HEK293T (cell line): ENCODE data around the gene SERPINE2.
"Not testable (repeated sequence)": the region's sequence is repeated elsewhere in the genome, so short reads cannot be mapped to it uniquely, and the experiment has no call there.

Source experiments
- CTCF ChIA-PET: fragments of 350-600 bp; formaldehyde crosslinking; extraction: SDS; loops from one replicate; lab custom pipeline; 2021; ENCODE audit warnings: antibody characterized with exemption, inconsistent platforms; lab: Yijun Ruan, JAX
- POLR2A ChIA-PET: fragments of 350-600 bp; formaldehyde crosslinking; extraction: SDS; loops from one replicate; lab custom pipeline; 2020; ENCODE audit warnings: antibody characterized with exemption, inconsistent platforms; lab: Yijun Ruan, JAX
- DNase-seq: peaks from one replicate; pipeline ENCODE4 v3.0.0; 2012; ENCODE audit warnings: mixed read lengths; ENCODE audit errors: extremely low spot score
- ARNT ChIP-seq: fragments of 450-650 bp; IDR thresholded peaks from 2 replicates; pipeline ENCODE4 v1.6.1; 2017; ENCODE audit warnings: mild to moderate bottlenecking
- BHLHE40 ChIP-seq: fragments of 450-650 bp; IDR thresholded peaks from 2 replicates; pipeline ENCODE4 v1.6.1; 2016; ENCODE audit warnings: mild to moderate bottlenecking, moderate library complexity, borderline replicate concordance
- CTBP1 ChIP-seq: fragments of 450-650 bp; IDR thresholded peaks from 2 replicates; pipeline ENCODE4 v1.6.1; 2016; ENCODE audit warnings: borderline replicate concordance
- ELF4 ChIP-seq: fragments of 450-650 bp; IDR thresholded peaks from 2 replicates; pipeline ENCODE4 v1.6.1; 2017; ENCODE audit warnings: antibody characterized with exemption
- FOXA1 ChIP-seq: fragments of 450-650 bp; IDR thresholded peaks from 2 replicates; pipeline ENCODE4 v1.6.1; 2016; ENCODE audit warnings: mild to moderate bottlenecking
- FOXK2 ChIP-seq: fragments of 450-650 bp; IDR thresholded peaks from 2 replicates; pipeline ENCODE4 v1.6.1; 2016; ENCODE audit warnings: mild to moderate bottlenecking
- FOXM1 ChIP-seq: fragments of 450-650 bp; IDR thresholded peaks from 2 replicates; pipeline ENCODE4 v1.6.1; 2017; ENCODE audit warnings: mild to moderate bottlenecking, borderline replicate concordance
- HDGF ChIP-seq: fragments of 450-650 bp; IDR thresholded peaks from 2 replicates; pipeline ENCODE4 v1.6.1; 2017; ENCODE audit warnings: antibody characterized with exemption, borderline replicate concordance
- L3MBTL2 ChIP-seq: fragments of 450-650 bp; conservative IDR thresholded peaks from 2 replicates; pipeline ENCODE4 v1.6.1; 2016; ENCODE audit warnings: mild to moderate bottlenecking
- LEF1 ChIP-seq: fragments of 450-650 bp; IDR thresholded peaks from 2 replicates; pipeline ENCODE4 v1.6.1; 2017; ENCODE audit warnings: mild to moderate bottlenecking, borderline replicate concordance
- NFRKB ChIP-seq: fragments of 450-650 bp; IDR thresholded peaks from 2 replicates; pipeline ENCODE4 v1.6.1; 2016; ENCODE audit warnings: mild to moderate bottlenecking, moderate library complexity
- SP1 ChIP-seq: fragments of 450-650 bp; IDR thresholded peaks from 2 replicates; pipeline ENCODE4 v1.6.1; 2017
- SUZ12 ChIP-seq: fragments of 450-650 bp; IDR thresholded peaks from 2 replicates; pipeline ENCODE4 v1.6.1; 2016; ENCODE audit warnings: mild to moderate bottlenecking
- TARDBP ChIP-seq: fragments of 450-650 bp; IDR thresholded peaks from 2 replicates; pipeline ENCODE4 v1.6.1; 2016
- ZNF384 ChIP-seq: fragments of 450-650 bp; IDR thresholded peaks from 2 replicates; pipeline ENCODE4 v1.6.1; 2016
- TF ChIP-seq, protein P1 (sequence below): fragments of 450-650 bp; IDR thresholded peaks from 2 replicates; pipeline ENCODE4 v1.6.1; 2016

SERPINE2 gene

GRCh38 chr2:223944166-223944702 lies 94.9 kb downstream of the SERPINE2 start:
- peak; percentile 37 for DNase-seq
- TF ChIP-seq FOXA1: no peak
- TF ChIP-seq, protein P1, sequence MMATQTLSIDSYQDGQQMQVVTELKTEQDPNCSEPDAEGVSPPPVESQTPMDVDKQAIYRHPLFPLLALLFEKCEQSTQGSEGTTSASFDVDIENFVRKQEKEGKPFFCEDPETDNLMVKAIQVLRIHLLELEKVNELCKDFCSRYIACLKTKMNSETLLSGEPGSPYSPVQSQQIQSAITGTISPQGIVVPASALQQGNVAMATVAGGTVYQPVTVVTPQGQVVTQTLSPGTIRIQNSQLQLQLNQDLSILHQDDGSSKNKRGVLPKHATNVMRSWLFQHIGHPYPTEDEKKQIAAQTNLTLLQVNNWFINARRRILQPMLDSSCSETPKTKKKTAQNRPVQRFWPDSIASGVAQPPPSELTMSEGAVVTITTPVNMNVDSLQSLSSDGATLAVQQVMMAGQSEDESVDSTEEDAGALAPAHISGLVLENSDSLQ: no peak
- no peak for TF ChIP-seq FOXK2
- TF ChIP-seq L3MBTL2: no peak
- no peak for TF ChIP-seq NFRKB
- no peak for TF ChIP-seq CTBP1
- no peak for TF ChIP-seq ELF4
- TF ChIP-seq SUZ12: no peak
- TF ChIP-seq SP1: no peak
- POLR2A ChIA-PET: interaction anchor here (1.3 to 1.6 kb wide), 2 partner anchors 14 to 17 kb away, joined by 3 to 4 read pairs; no protein-coding TSS in a partner anchor
- CTCF ChIA-PET: interaction anchor here (0.7 kb wide), 1 partner anchor 1906 kb away, joined by 5 read pairs; no protein-coding TSS in a partner anchor

DNA sequence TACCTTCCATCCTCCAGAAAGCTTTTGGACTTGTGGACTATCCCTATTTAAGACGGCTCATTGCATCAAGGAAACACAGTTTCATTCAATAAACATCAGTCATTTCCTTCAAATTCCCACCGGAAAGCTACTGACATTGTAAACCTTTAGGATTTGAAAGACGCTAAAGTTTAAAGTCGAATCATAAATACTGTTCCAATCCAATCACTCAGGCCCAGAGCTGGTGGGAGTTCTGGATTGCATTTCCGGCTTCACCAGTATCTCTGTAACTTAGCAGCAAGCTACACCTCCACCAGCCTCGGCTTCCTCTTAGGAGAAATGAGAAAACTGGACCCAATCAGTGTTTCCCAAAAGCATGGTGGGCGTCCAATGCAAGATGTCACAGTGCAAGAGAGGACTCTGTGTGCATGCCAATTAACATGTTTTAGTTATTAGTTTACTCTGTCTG lies 95.5 kb downstream of the SERPINE2 start:
- TF ChIP-seq ZNF384 (no peak), SP1 (no peak), SUZ12 (no peak), HDGF (no peak), ARNT (no peak), ELF4 (no peak), BHLHE40 (no peak), NFRKB (no peak), L3MBTL2 (no peak), FOXA1 (no peak), TARDBP (no peak), FOXM1 (no peak)
- TF ChIP-seq, protein P1: no peak
- CTCF ChIA-PET: interaction anchor here (0.8 kb wide), 1 partner anchor 9 kb away, joined by 3 read pairs; no protein-coding TSS in a partner anchor
- POLR2A ChIA-PET: no interaction called here
- DNase-seq: peak; percentile 20

DNA sequence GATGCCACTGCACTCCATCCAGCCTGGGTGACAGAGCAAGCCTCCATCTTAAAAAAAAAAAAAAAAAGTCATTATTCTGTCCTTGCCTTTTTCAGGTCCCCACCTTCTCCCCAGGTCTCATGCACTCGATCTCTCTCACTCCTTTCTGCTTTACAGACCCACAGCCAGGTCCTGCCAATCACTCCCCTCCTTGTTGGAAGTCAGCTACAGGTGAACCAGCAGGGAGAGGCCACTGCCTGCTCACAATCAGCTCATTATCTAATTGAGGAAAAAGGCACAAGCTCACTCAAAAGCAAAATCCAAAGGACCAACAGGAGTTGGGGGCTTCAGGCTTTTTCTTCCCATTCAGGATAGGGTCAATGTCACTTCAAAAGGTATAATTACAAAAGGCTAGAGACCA lies 96.0 kb downstream of the SERPINE2 start:
- DNase-seq: no peak
- ChIA-PET CTCF (interaction anchor here (0.8 kb wide), 1 partner anchor 8 kb away, joined by 3 read pairs; no protein-coding TSS in a partner anchor), POLR2A (no interaction called here)
- TF ChIP-seq FOXA1 (no peak), NFRKB (no peak), SUZ12 (no peak), TARDBP (no peak), BHLHE40 (no peak), HDGF (no peak), ZNF384 (no peak), CTBP1 (no peak), FOXK2 (no peak), ELF4 (no peak), FOXM1 (no peak), ARNT (no peak), LEF1 (no peak), L3MBTL2 (no peak), SP1 (no peak)
- TF ChIP-seq, protein P1: no peak

DNA sequence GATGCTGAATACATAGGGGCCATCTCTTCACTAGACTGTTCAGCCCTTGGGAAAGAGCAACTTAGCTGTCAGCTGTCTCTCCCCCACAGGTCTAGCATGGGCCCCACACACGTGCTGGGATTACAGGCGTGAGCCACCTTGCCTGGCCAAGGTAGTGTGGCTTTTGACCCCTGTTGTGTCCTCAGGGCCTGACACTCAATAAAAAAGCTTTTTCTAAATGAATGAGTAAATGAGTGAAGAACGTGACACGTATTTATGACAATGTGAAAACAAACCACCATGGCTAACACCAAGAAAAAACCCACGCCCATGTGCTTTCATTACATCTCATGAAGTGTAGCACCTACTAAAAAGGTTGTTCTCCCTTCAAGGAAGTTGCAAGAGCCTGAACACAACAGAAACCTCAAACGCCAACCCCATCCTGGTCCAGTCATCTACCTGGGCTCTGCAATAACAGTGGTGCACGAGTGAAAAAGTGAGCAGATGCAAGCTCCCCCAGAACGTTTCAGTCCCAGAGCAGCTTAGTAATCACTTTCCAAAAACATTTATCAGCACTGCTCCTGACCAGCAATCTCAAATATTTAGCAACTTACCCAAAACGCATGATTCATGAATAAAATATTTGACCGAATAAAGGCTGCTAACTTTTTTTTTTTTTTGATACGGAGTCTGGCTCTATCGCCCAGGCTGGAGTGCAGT lies 97.4 kb downstream of the SERPINE2 start:
- TF ChIP-seq SUZ12 (no peak), FOXK2 (no peak), ZNF384 (no peak), SP1 (no peak), ARNT (no peak), FOXA1 (no peak), BHLHE40 (no peak), HDGF (no peak), L3MBTL2 (no peak), NFRKB (no peak), CTBP1 (no peak), ELF4 (no peak), LEF1 (no peak), FOXM1 (no peak), TARDBP (no peak)
- TF ChIP-seq, protein P1: no peak
- DNase-seq: no peak
- ChIA-PET CTCF (interaction anchor here (0.7 kb wide), 1 partner anchor 1211 kb away, joined by 5 read pairs; no protein-coding TSS in a partner anchor), POLR2A (no interaction called here)

GRCh38 chr2:223939438-223939837 lies 99.6 kb downstream of the SERPINE2 start:
- POLR2A ChIA-PET: interaction anchor here (0.6 kb wide), 1 partner anchor 640 kb away, joined by 4 read pairs; no protein-coding TSS in a partner anchor
- not testable (repeated sequence) for DNase-seq

More at GRCh38 chr2:223939438-223939837, 99.6 kb downstream of the SERPINE2 start:
- CTCF ChIA-PET: not testable (repeated sequence)
